OCI-LY7 (cell line): ENCODE results near the gene SND1. TPM values are rescaled to one million over a fixed set of nuclear protein-coding genes. Genes with fewer than 3 reads are reported as not detected.

Experiments used
- BruUV-seq: library from RNA; stranded (reverse); fragments of 400-500 nt; replicated peaks from 2 replicates; lab custom pipeline; 2021; lab: Mats Ljungman, UMichigan
- CTCF ChIA-PET: fragments of 300-600 bp; sonication (Branson Sonifier 250); formaldehyde crosslinking; loops from one replicate; lab custom pipeline; 2022; ENCODE audit warnings: antibody characterized with exemption; ENCODE audit not compliant: unreplicated experiment; lab: Charles Lee
- POLR2A ChIA-PET: fragments of 300-600 bp; sonication (Branson Sonifier 250); formaldehyde crosslinking; loops from one replicate; lab custom pipeline; 2022; ENCODE audit warnings: antibody characterized with exemption; lab: Charles Lee
- DNase-seq: peaks from one replicate; pipeline ENCODE4 v3.0.0-alpha.2; 2015; ENCODE audit warnings: low spot score
- H2AFZ ChIP-seq: fragments of 200-600 bp; sonication (generic), shearing (Covaris generic); 2 replicates; pipeline ENCODE4 v1.6.1; 2014; ENCODE audit warnings: mild to moderate bottlenecking, antibody characterized with exemption, low read length, moderate library complexity
- H3K27ac ChIP-seq: fragments of 200-600 bp; sonication (generic); 2 replicates; pipeline ENCODE4 v1.5.1; 2014; ENCODE audit warnings: mixed run types, low read depth, mild to moderate bottlenecking, moderate library complexity, low read length, inconsistent platforms; ENCODE audit not compliant: poor library complexity, severe bottlenecking
- H3K36me3 ChIP-seq: fragments of 200-600 bp; sonication (generic); 2 replicates; pipeline ENCODE4 v1.6.1; 2014; ENCODE audit warnings: mild to moderate bottlenecking, antibody characterized with exemption, low read length, moderate library complexity, mixed read lengths; ENCODE audit not compliant: insufficient read depth
- H3K4me1 ChIP-seq: fragments of 200-600 bp; sonication (generic); 2 replicates; pipeline ENCODE4 v1.5.1; 2014; ENCODE audit warnings: mild to moderate bottlenecking, low read length; ENCODE audit not compliant: insufficient read depth, poor library complexity, severe bottlenecking
- H3K4me2 ChIP-seq: fragments of 200-600 bp; sonication (generic); 2 replicates; pipeline ENCODE4 v1.6.1; 2014; ENCODE audit warnings: mild to moderate bottlenecking, low read length
- H3K4me3 ChIP-seq: fragments of 200-600 bp; sonication (generic); 2 replicates; pipeline ENCODE4 v1.5.1; 2014; ENCODE audit warnings: mild to moderate bottlenecking, low read depth, low read length; ENCODE audit not compliant: poor library complexity, severe bottlenecking
- H3K79me2 ChIP-seq: fragments of 200-600 bp; sonication (generic); 2 replicates; pipeline ENCODE4 v1.6.1; 2016; ENCODE audit warnings: low read depth, mild to moderate bottlenecking, low read length, moderate library complexity, mixed read lengths; ENCODE audit not compliant: insufficient read depth
- H3K9me2 ChIP-seq: fragments of 200-600 bp; sonication (generic); 2 replicates; pipeline ENCODE4 v1.6.1; 2016; ENCODE audit warnings: mild to moderate bottlenecking, low read length, mixed read lengths; ENCODE audit not compliant: insufficient read depth
- H3K9me3 ChIP-seq: fragments of 200-600 bp; sonication (generic); 2 replicates; pipeline ENCODE4 v1.6.1; 2014; ENCODE audit warnings: mild to moderate bottlenecking, mixed run types, low read length, mixed read lengths
- H4K20me1 ChIP-seq: fragments of 200-600 bp; sonication (generic); 2 replicates; pipeline ENCODE4 v1.6.1; 2014; ENCODE audit warnings: mild to moderate bottlenecking, antibody characterized with exemption, low read length, moderate library complexity, mixed read lengths; ENCODE audit not compliant: insufficient read depth
- EZH2phosphoT487 ChIP-seq: fragments of 200-600 bp; sonication (generic); IDR thresholded peaks from 2 replicates; pipeline ENCODE4 v1.6.1; 2018; ENCODE audit warnings: low read depth, borderline replicate concordance, mild to moderate bottlenecking, mixed run types, antibody characterized with exemption, low read length, moderate library complexity, mixed read lengths
- intact Hi-C: fragments of 100-400 bp; cut with micrococcal nuclease; formaldehyde crosslinking; loops from one replicate; pipeline ENCODE4 v1.10.0; 2022; ENCODE audit not compliant: unreplicated experiment
- total RNA-seq, 2 experiments: library from RNA; depleted of rRNA in 1 of 2; stranded (reverse); fragments of >200 nt in 1 of 2; shearing (Covaris generic) in 1 of 2; gene quantifications; 2 replicates each; pipeline ENCODE4 v1.2.3, GENCODE V29; 2014 to 2022
- TF ChIP-seq, protein P1 (sequence below): fragments of 200-600 bp; sonication (generic); conservative IDR thresholded peaks from 2 replicates; pipeline ENCODE4 v1.5.1; 2014; ENCODE audit warnings: mild to moderate bottlenecking, antibody characterized with exemption, low read length, moderate library complexity, mixed read lengths

The SND1 gene
- total RNA-seq, 2 experiments from 2014 or later = 111 to 221 TPM

GRCh38 chr7:128008141-128008540, 356.1 kb downstream of the SND1 start:
- Histone ChIP-seq H3K4me1 (peaks cover 27% of the 10 kb centered on the region), H3K36me3 (peaks cover 7% of the 10 kb centered on the region; the same call in 1 of the 2 replicates), H3K4me2 (no peak overlapping the region), H3K9me3 (no peaks in the 10 kb centered on the region), H4K20me1 (peaks cover 16% of the 10 kb centered on the region; the same call in 1 of the 2 replicates), H3K79me2 (no peaks in the 10 kb centered on the region), H3K4me3 (no peak overlapping the region), H3K9me2 (no peaks in the 10 kb centered on the region), H3K27ac (no peak overlapping the region), H2AFZ (no peak overlapping the region)
- no TSS peak for BruUV-seq
- CTCF ChIA-PET = no interaction called here
- no peak for DNase-seq
- POLR2A ChIA-PET = interaction anchor here (0.7 kb wide), 1 partner anchor 283 kb away, joined by 4 read pairs; no protein-coding TSS in a partner anchor
- TF ChIP-seq, protein P1, sequence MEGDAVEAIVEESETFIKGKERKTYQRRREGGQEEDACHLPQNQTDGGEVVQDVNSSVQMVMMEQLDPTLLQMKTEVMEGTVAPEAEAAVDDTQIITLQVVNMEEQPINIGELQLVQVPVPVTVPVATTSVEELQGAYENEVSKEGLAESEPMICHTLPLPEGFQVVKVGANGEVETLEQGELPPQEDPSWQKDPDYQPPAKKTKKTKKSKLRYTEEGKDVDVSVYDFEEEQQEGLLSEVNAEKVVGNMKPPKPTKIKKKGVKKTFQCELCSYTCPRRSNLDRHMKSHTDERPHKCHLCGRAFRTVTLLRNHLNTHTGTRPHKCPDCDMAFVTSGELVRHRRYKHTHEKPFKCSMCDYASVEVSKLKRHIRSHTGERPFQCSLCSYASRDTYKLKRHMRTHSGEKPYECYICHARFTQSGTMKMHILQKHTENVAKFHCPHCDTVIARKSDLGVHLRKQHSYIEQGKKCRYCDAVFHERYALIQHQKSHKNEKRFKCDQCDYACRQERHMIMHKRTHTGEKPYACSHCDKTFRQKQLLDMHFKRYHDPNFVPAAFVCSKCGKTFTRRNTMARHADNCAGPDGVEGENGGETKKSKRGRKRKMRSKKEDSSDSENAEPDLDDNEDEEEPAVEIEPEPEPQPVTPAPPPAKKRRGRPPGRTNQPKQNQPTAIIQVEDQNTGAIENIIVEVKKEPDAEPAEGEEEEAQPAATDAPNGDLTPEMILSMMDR = no peak
- TF ChIP-seq EZH2phosphoT487 = no peak
- intact Hi-C loops = loop anchor here (10.0 kb wide), 1 partner anchor 303 kb away; no protein-coding TSS in a partner anchor

GRCh38 chr7:128008744-128009143, 356.8 kb downstream of the SND1 start:
- no peaks in the 10 kb centered on the region for H3K79me2 ChIP-seq
- H3K27ac ChIP-seq = no peak overlapping the region
- no peaks in the 10 kb centered on the region for H3K9me3 ChIP-seq
- ChIA-PET CTCF (no interaction called here), POLR2A (interaction anchor here (0.6 to 0.7 kb wide), 4 partner anchors 21 to 355 kb away, joined by 3 to 4 read pairs (median 3); no protein-coding TSS in a partner anchor)
- H4K20me1 ChIP-seq = peaks cover 11% of the 10 kb centered on the region; the same call in 1 of the 2 replicates
- H3K4me2 ChIP-seq = no peak overlapping the region
- peaks cover 21% of the 10 kb centered on the region for H3K4me1 ChIP-seq
- H3K4me3 ChIP-seq = no peak overlapping the region
- DNase-seq = no peak
- no peak overlapping the region for H2AFZ ChIP-seq
- TF ChIP-seq, protein P1 = no peak
- TF ChIP-seq EZH2phosphoT487 = no peak
- H3K36me3 ChIP-seq = peaks cover 7% of the 10 kb centered on the region; the same call in 1 of the 2 replicates
- BruUV-seq = TSS peak; percentile 31
- no peaks in the 10 kb centered on the region for H3K9me2 ChIP-seq
- intact Hi-C loops = loop anchor here (10.0 kb wide), 1 partner anchor 304 kb away; no protein-coding TSS in a partner anchor
